LNCAP (cell line): ENCODE data around the gene NCMAP.

ENCODE experiments used
- TF ChIP-seq, protein P1 (sequence below): fragments of 450-650 bp; IDR thresholded peaks from 2 replicates; pipeline ENCODE4 v1.5.1; 2017; ENCODE audit warnings: mild to moderate bottlenecking

Gene NCMAP

DNA sequence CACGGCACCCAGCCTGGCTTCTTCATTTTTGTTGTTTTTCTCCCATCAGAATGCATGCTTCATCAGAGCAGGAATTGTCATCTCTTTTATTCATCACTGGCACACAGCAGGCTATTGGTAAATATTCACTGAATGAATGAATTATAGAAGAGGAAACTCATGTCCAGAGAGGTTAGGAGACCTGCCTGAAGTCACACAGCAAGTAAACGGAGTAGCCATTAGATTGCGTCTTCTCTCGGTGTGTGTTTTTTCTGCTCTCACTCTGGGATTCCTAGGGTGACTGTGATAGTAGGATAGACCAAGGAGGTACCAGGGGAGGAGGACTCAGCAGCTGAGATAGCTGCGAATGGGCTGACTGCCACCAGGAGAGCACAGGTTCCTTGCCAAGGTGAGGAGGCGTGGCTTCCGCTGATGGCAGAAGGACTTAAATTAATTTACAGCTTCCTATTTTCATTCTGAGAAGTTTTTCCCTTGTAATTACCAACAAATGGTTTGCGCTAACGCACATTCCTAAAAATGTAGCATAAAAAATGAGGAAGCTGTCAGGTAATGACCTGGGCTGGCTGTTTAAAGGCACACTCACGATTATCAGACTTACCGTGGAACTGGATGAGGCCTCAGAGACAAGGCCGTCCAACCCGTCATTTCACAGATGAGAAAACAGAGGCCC is 4.5 kb upstream of the NCMAP start:
- TF ChIP-seq, protein P1, sequence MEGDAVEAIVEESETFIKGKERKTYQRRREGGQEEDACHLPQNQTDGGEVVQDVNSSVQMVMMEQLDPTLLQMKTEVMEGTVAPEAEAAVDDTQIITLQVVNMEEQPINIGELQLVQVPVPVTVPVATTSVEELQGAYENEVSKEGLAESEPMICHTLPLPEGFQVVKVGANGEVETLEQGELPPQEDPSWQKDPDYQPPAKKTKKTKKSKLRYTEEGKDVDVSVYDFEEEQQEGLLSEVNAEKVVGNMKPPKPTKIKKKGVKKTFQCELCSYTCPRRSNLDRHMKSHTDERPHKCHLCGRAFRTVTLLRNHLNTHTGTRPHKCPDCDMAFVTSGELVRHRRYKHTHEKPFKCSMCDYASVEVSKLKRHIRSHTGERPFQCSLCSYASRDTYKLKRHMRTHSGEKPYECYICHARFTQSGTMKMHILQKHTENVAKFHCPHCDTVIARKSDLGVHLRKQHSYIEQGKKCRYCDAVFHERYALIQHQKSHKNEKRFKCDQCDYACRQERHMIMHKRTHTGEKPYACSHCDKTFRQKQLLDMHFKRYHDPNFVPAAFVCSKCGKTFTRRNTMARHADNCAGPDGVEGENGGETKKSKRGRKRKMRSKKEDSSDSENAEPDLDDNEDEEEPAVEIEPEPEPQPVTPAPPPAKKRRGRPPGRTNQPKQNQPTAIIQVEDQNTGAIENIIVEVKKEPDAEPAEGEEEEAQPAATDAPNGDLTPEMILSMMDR = no peak

DNA sequence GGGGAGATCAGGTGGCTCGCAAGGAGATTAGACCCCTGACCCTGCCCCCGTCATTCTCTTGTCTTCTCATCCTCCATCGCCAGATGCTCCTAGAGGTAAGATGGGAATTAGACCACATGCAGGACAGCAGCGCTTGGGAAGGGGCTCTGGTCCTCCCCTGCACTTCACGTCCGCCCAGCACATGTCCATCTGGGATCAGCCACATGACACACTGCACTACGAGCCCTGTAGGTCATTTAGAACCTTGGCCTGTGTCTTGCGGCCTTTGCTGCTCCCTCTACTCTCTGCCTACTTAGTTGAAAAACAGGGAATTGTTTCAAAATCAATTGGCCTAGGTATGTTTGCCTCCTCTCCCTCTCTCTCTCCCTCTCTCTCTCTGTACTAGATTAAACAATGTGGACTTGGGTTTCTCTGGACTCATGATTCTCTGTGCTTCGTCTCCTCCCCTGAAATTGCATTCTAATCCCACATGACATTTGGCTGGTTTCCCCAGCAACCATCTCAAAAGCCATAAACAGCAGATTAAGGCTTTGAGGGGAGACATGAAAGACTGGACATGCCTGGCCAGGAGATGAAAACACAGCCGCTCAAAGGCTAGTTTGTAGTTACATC is 3.8 kb upstream of the NCMAP start:
- TF ChIP-seq, protein P1 = no peak

DNA sequence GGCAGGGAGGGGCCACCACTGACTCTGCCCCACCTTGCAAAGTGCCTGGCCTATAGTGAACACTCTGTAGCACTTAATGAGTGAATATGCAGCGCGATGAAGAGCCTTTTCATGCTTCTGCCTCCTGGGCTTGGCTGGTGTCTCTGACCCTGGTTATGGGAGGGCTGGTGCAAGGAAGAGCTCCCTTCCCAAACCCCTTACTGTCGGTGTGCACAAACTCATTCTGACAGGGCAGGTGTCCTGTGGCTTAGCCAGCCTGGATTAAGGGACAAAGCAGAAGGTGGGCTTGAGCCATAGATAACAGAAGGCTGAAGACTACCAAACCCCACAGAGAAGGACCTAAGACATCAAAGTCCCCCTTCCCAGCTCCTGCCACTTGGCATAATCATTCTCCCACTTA is 2.0 kb upstream of the NCMAP start:
- TF ChIP-seq, protein P1 = no peak

DNA sequence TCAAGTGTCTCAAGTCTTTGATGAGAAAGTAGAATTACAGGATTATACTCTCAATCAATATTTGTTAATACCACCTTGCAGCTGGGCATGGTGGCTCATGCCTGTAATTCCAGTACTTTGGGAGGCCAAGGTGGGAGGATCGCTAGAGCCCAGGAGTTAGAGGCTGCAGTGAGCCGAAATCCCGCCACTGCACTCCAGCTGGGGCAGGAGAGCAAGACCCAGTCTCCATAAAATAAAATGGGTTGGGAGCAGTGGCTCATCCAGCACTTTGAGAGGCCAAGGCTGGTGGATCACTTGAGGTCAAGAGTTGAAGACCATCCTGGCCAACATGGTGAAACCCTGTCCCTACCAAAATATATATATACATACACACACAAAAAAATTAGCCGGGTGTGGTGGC is 1.2 kb upstream of the NCMAP start:
- TF ChIP-seq, protein P1 = no peak

DNA sequence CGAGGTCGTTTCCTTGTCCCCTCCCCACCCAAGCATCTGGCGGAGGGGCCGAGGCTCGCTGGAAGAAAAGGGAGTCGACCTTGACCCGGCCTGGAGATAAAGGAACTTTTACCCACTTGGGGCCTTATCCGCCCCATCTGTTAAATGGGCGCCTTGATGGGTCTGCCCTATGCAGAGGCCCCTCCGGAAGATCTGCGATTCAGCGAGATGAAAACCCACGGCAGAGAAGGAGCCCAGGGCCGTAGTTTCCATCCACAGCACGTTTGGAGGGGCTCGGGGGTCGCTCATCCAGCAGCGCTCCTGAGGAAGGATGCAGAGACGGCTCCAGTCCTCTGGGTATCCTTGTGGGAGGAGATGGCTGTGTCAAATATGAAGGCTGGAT is 518 bp downstream of the NCMAP start:
- TF ChIP-seq, protein P1 = no peak

DNA sequence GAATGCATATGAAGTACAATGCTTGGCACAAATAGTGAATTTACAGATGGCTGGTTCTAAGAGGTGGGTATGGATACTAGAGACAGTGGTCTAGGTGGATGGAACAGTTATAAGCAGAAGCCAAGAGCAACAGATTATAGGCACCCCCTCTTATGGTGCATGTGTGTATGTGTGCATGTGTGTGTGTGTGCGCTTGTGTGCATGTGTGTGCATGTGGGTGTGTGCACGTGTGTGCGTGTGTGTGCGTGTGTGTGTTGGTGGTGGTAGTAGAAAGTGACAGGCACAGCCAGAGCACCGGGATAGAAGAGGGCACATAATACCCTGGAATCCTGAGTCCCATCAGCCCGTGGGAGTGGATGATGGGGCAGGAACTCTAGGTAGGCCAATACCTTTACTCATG is 1.3 kb downstream of the NCMAP start:
- TF ChIP-seq, protein P1 = no peak

DNA sequence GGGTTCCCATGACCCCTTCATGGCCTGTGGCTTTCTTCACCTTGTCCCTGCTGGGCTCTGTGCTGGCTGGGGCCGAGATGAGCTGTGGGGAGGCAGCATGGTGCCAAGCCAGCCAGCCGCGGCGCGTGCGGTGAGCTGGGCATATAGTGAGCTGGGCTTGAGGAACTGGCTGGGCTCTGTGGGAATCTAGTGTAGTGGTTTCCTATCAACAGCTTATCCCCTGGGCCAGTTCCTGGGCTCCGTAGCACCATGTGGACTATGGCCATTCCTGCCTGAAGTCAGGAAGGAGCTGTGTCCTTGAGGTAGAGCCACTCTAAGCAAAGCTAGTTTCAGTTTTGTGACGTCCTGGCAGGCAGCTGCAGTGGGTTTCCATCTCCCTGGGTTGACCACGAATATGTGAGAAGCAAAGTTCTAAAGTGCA is 1.8 kb downstream of the NCMAP start:
- TF ChIP-seq, protein P1 = no peak
